Testis (tissue), 3 donors: Measurements from ENCODE around the gene ST3GAL5. TPM values are rescaled to one million over a fixed set of nuclear protein-coding genes. Genes with fewer than 3 reads are reported as not detected.

ENCODE experiments used
- DNase-seq: peaks from one replicate; pipeline ENCODE4 v3.0.0-alpha.2; 2019
- H3K27ac ChIP-seq, 2 donors: fragments of 200-600 bp; sonication (generic); one replicate each; pipeline ENCODE4 v1.5.1; 2019
- H3K27me3 ChIP-seq: fragments of 200-600 bp; sonication (generic); one replicate; pipeline ENCODE4 v1.5.1; 2019
- H3K36me3 ChIP-seq: fragments of 200-600 bp; sonication (generic); one replicate; pipeline ENCODE4 v1.5.1; 2017; ENCODE audit warnings: low read depth; ENCODE audit errors: missing control alignments
- H3K4me1 ChIP-seq: fragments of 200-600 bp; sonication (generic); one replicate; pipeline ENCODE4 v1.5.1; 2019
- H3K4me3 ChIP-seq, 2 donors: fragments of 200-600 bp; sonication (generic); one replicate each; pipeline ENCODE4 v1.5.1; 2017 to 2019
- H3K9me3 ChIP-seq: fragments of 200-600 bp; sonication (generic); one replicate; pipeline ENCODE4 v1.5.1; 2017
- CTCF ChIP-seq, 3 experiments: fragments of 450-650 bp in 2 of 3; fragments of 200-600 bp in 1 of 3; sonication (generic) in 1 of 3; IDR thresholded peaks; one replicate each; pipeline ENCODE4 v1.5.1; 2016 to 2019; ENCODE audit warnings: antibody characterized with exemption in 3 of 3, mild to moderate bottlenecking in 2 of 3, moderate library complexity in 1 of 3
- POLR2A ChIP-seq: fragments of 450-650 bp; IDR thresholded peaks from one replicate; pipeline ENCODE4 v1.6.1; 2017; ENCODE audit warnings: antibody characterized with exemption, mild to moderate bottlenecking, moderate library complexity
- WGBS, 2 donors: methylation state at CpG; one replicate each; pipeline ENCODE4 v1.1.5; 2018; 5-methylcytosine and 5-hydroxymethylcytosine counted together
- intact Hi-C: fragments of 100-400 bp; cut with DNase I; formaldehyde crosslinking; loops from one replicate; pipeline ENCODE4 v1.15.1; 2023; ENCODE audit warnings: low total_unique reads
- polyA plus RNA-seq: library from polyadenylated mRNA; stranded (reverse); fragments of 350-450 nt; fragmentation: Illumina TruSeq; extraction: RNeasy Lipid Tissue Mini Kit (QIAGEN cat#74804); gene quantifications from one replicate; pipeline ENCODE4 v1.2.3, GENCODE V29; 2014; ENCODE audit warnings: low read depth, low replicate concordance; ENCODE audit not compliant: insufficient read depth
- total RNA-seq, 2 donors: library from RNA; depleted of rRNA; stranded (reverse); fragments of >200 nt; gene quantifications; one replicate each; pipeline ENCODE4 v1.2.3, GENCODE V29; 2016

Gene ST3GAL5
- total and polyA plus RNA-seq, 3 donors from 2014 or later, result 38.3 to 60.0 (median 48.2) TPM

- Histone ChIP-seq H3K4me3 (no peak overlapping the region), H3K4me1 (peaks cover 4% of the 10 kb centered on the region), H3K36me3 (no peaks in the 10 kb centered on the region), H3K27ac (no peak overlapping the region), H3K9me3 (no peaks in the 10 kb centered on the region), H3K27me3 (no peaks in the 10 kb centered on the region)
- intact Hi-C loops, result loop anchor here (5.0 kb wide), 1 partner anchor 87 kb away; no protein-coding TSS in a partner anchor
- WGBS, 2 donors, result 43 to 58% methylated on average over 12 to 13 of the region's 13 CpGs
- peak; percentile 95 for DNase-seq
- no peak for TF ChIP-seq POLR2A
- peak; percentile 89 to 95 (median 93) for TF ChIP-seq CTCF (IDR thresholded peaks at IDR 0.05)
Observed at GRCh38 chr2:85813982-85814801, 74.6 kb downstream of the ST3GAL5 start.

- Histone ChIP-seq H3K36me3 (no peaks in the 10 kb centered on the region), H3K4me1 (peaks cover 4% of the 10 kb centered on the region), H3K9me3 (no peaks in the 10 kb centered on the region), H3K27ac (no peak overlapping the region), H3K4me3 (no peak overlapping the region), H3K27me3 (no peaks in the 10 kb centered on the region)
- intact Hi-C loops, result loop anchor here (5.0 kb wide), 1 partner anchor 86 kb away; no protein-coding TSS in a partner anchor
- TF ChIP-seq POLR2A, result no peak
- TF ChIP-seq CTCF (IDR thresholded peaks at IDR 0.05), result no peak
- 76 to 86% methylated on average over 5 to 7 of the region's 7 CpGs for WGBS, 2 donors
- no peak for DNase-seq
Observed at GRCh38 chr2:85813211-85813981, 75.4 kb downstream of the ST3GAL5 start.

GRCh38 chr2:85812094-85812735 is 76.6 kb downstream of the ST3GAL5 start:
- H3K27me3 ChIP-seq, result no peaks in the 10 kb centered on the region
- no peak for DNase-seq
- intact Hi-C loops, result loop anchor here (5.0 kb wide), 1 partner anchor 85 kb away; no protein-coding TSS in a partner anchor
- no peak overlapping the region for H3K27ac ChIP-seq
- no peaks in the 10 kb centered on the region for H3K9me3 ChIP-seq
- peaks cover 4% of the 10 kb centered on the region for H3K4me1 ChIP-seq
- WGBS, 2 donors, result 75 to 78% methylated on average over 10 of the region's 10 CpGs
- TF ChIP-seq CTCF (IDR thresholded peaks at IDR 0.05) (no peak), POLR2A (no peak)
- H3K36me3 ChIP-seq, result no peaks in the 10 kb centered on the region
- H3K4me3 ChIP-seq, result no peak overlapping the region

- Histone ChIP-seq H3K9me3 (no peaks in the 10 kb centered on the region), H3K27ac (peak overlapping the region in 1 of 2 donors; percentile 56), H3K4me3 (peak overlapping the region; percentile 32 to 41), H3K27me3 (no peaks in the 10 kb centered on the region), H3K36me3 (no peaks in the 10 kb centered on the region), H3K4me1 (peaks cover 4% of the 10 kb centered on the region)
- TF ChIP-seq POLR2A (no peak), CTCF (IDR thresholded peaks at IDR 0.05) (no peak)
- intact Hi-C loops, result loop anchor here (5.0 kb wide), 1 partner anchor 84 kb away; no protein-coding TSS in a partner anchor
- 43 to 45% methylated on average over 15 to 37 of the region's 41 CpGs for WGBS, 2 donors
- peak; percentile 65 for DNase-seq
Observed at GRCh38 chr2:85811180-85812093, 77.4 kb downstream of the ST3GAL5 start.
